Skeletal muscle tissue (tissue), 4 donors: ENCODE measurements around the gene HIVEP3. TPM values are rescaled to one million over a fixed set of nuclear protein-coding genes. Genes with fewer than 3 reads are reported as not detected.

Experiments
- H3K27ac ChIP-seq: one replicate; pipeline ENCODE4 v1.7.0; 2013; ENCODE audit warnings: mild to moderate bottlenecking, low read depth, low read length, inconsistent platforms
- H3K27me3 ChIP-seq, 3 donors: one replicate each; pipeline ENCODE4 v1.7.0; 2013; ENCODE audit warnings: low read length in 3 of 3; ENCODE audit not compliant: control insufficient read depth in 3 of 3, insufficient read depth in 3 of 3
- H3K36me3 ChIP-seq, 3 donors: one replicate each; pipeline ENCODE4 v1.7.0; 2013; ENCODE audit warnings: low read length in 3 of 3; ENCODE audit not compliant: control insufficient read depth in 3 of 3, insufficient read depth in 3 of 3
- H3K4me1 ChIP-seq, 3 donors: one replicate each; pipeline ENCODE4 v1.7.0; 2013; ENCODE audit warnings: low read length in 3 of 3, mild to moderate bottlenecking in 3 of 3; ENCODE audit not compliant: control insufficient read depth in 3 of 3, insufficient read depth in 3 of 3
- H3K4me3 ChIP-seq, 3 donors: one replicate each; pipeline ENCODE4 v1.7.0; 2013; ENCODE audit warnings: low read length in 3 of 3
- H3K9ac ChIP-seq, 3 donors: one replicate each; pipeline ENCODE4 v1.7.0; 2013; ENCODE audit warnings: low read length in 3 of 3, mild to moderate bottlenecking in 3 of 3, moderate library complexity in 2 of 3, low read depth in 1 of 3
- H3K9me3 ChIP-seq, 3 donors: one replicate each; pipeline ENCODE4 v1.7.0; 2013; ENCODE audit warnings: low read length in 3 of 3; ENCODE audit not compliant: control insufficient read depth in 3 of 3
- total RNA-seq: library from RNA; depleted of rRNA; stranded (reverse); fragments of >200 nt; gene quantifications from one replicate; pipeline ENCODE4 v1.2.3, GENCODE V29; 2014
- donor health status: Osteomylitis.

Gene HIVEP3
- total RNA-seq, 1 donor from 2014 or later: 0.52 TPM

DNA sequence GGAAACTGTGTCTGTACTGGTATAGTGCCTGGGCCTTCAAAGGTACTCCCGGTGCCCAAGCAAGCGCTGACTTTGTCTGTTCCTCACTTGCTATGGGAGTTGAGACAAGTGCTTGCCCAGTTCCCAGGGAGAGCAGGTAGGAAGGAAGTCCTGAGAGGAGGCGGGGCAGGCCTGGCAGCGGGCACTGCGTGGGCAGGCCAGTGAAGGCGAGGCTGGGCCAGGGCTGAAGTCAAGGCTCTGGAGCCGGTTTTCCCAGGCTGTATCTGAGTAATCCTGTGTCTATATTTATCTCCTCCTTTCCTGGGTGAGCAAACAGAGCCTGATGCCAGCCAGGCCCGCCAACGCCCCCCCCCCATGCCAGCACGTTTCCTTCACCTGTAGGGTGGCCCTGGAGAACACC lies 418.3 kb downstream of the HIVEP3 start:
- H3K4me1 ChIP-seq: peaks cover 57 to 86% (median 81%) of the 10 kb centered on the region in 3 donors
- peak overlapping the region; percentile 83 for H3K27ac ChIP-seq
- H3K36me3 ChIP-seq: no peaks in the 10 kb centered on the region
- no peaks in the 10 kb centered on the region for H3K9me3 ChIP-seq
- peak overlapping the region; percentile 33 to 72 (median 40) for H3K9ac ChIP-seq
- no peak overlapping the region for H3K4me3 ChIP-seq
- H3K27me3 ChIP-seq: no peaks in the 10 kb centered on the region

DNA sequence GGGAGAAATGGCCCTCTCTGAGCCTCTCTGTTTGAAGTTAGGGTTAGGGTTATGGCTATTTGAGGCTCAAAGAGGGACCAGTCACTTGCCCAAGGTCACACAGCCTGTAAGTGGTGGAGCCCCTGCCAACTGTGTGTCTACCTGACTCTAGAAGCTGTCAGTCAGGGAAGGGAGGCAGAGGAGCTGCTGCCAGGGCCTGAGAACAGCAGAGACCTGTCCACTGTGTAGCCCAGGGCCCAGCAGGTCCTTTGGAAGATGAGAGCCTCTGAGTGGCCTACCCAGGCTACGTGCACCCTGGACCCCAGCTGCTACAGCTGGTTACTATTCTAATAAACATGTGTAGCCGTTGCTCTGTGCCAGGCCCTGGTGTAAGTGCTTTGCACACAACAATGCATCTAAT lies 419.1 kb downstream of the HIVEP3 start:
- peak overlapping the region; percentile 2 to 62 (median 40) for H3K9ac ChIP-seq
- no peaks in the 10 kb centered on the region for H3K36me3 ChIP-seq
- no peaks in the 10 kb centered on the region for H3K27me3 ChIP-seq
- H3K27ac ChIP-seq: peak overlapping the region; percentile 67
- no peak overlapping the region for H3K4me3 ChIP-seq
- H3K4me1 ChIP-seq: peaks cover 57 to 90% (median 81%) of the 10 kb centered on the region in 3 donors
- H3K9me3 ChIP-seq: no peaks in the 10 kb centered on the region

DNA sequence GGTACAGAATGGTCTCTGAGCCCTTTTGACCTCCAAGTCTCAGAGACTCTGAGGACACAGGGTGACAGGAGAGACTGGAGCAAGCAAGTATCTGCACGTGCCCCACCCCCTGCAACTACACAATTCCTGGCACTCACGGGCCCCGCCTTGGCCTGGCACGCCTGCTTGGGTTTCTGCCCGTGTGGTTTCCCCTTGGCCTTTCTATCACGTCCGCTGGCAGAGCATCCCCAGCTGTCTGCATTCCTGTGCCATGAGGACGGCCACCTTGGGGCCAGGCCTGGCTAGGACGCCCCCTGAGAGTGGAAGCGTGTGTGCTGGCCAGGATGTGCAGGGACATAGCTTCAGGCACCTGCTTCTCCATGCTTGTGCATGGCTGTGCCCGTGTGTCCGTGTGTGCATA lies 419.9 kb downstream of the HIVEP3 start:
- H3K27ac ChIP-seq: peak overlapping the region; percentile 67
- H3K9ac ChIP-seq: peak overlapping the region in 2 of 3 donors; percentile 43 to 62
- no peaks in the 10 kb centered on the region for H3K9me3 ChIP-seq
- H3K36me3 ChIP-seq: no peaks in the 10 kb centered on the region
- H3K27me3 ChIP-seq: no peaks in the 10 kb centered on the region
- H3K4me1 ChIP-seq: peaks cover 57 to 83% (median 76%) of the 10 kb centered on the region in 3 donors
- H3K4me3 ChIP-seq: peak overlapping the region in 2 of 3 donors; percentile 7 to 13

DNA sequence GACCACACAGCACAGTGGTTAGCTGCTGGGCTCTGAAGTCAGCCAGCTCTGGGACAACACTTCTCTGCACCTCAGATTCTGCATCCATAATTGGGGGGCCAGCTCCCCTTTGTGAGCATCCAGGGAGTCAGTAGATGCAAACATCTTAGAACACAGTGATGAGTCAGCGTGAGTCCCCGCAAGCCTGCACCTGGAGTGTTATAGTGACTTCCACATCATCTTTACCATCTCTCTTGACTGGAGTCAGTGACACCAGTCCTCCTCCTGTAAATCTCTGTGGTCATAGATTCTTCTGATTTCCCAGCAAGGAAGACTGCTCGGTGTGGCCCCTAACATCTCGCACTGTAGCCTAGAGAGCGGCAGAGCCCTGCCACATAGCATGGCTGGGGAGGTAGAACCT lies 420.3 kb downstream of the HIVEP3 start:
- no peaks in the 10 kb centered on the region for H3K9me3 ChIP-seq

DNA sequence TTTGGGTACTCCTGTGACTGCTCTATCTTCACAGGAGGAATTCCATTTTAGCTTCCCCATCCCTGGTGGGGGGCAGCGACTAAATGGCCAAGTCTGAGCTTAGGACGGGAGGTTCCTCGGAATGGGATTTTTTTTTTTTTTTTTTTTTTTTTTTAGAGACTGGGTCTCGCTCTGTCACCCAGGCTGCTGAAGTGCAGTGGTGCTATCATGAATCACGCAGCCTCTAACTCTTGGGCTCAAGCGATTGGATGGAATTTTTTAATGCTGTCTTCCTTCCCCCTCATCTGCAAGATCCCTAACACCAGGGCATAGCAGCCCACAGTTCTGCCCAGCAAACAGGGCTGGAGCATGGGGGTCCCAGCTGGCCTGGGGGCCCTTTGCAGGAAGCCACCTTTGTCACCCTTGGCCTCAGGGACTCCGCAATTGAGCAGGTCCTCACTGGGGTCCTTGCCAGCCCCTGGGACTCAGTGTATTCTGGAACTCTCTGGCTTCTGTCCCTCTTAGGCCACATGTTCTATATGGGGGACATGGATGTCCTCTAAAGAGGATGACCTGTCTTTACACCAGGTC lies 421.2 kb downstream of the HIVEP3 start:
- Histone ChIP-seq H3K36me3 (no peaks in the 10 kb centered on the region), H3K4me3 (no peak overlapping the region), H3K4me1 (peaks cover 49 to 70% (median 63%) of the 10 kb centered on the region in 3 donors), H3K9me3 (no peaks in the 10 kb centered on the region), H3K27ac (peak overlapping the region; percentile 80), H3K9ac (no peak overlapping the region), H3K27me3 (no peaks in the 10 kb centered on the region)

More for the DNA sequence above, 420.3 kb downstream of the HIVEP3 start:
- Histone ChIP-seq H3K4me1 (peaks cover 57 to 79% (median 72%) of the 10 kb centered on the region in 3 donors), H3K9ac (peak overlapping the region; percentile 10 to 57 (median 34)), H3K27ac (peak overlapping the region; percentile 67), H3K36me3 (no peaks in the 10 kb centered on the region), H3K4me3 (peak overlapping the region in 1 of 3 donors; percentile 13), H3K27me3 (no peaks in the 10 kb centered on the region)

DNA sequence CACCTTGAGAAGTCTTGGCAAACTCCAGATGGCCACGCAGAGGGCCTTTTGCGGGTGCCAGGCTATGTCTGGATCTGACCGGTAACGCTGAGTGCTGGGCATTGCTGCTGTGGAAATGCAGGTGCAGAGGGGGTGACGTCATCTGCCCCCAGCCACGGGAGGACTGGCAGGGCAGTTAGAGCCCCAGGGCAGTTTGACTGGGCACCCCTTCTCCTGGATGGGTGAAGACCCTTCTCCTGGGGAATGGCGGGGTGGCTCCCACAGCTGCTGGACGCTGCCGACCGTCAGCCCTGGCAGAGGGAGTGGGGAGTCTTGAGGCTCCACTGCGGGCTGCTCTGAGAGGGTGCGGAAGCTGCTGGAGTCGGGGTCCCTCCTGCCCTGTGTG lies 421.7 kb downstream of the HIVEP3 start:
- peaks cover 44 to 65% (median 58%) of the 10 kb centered on the region in 3 donors for H3K4me1 ChIP-seq

DNA sequence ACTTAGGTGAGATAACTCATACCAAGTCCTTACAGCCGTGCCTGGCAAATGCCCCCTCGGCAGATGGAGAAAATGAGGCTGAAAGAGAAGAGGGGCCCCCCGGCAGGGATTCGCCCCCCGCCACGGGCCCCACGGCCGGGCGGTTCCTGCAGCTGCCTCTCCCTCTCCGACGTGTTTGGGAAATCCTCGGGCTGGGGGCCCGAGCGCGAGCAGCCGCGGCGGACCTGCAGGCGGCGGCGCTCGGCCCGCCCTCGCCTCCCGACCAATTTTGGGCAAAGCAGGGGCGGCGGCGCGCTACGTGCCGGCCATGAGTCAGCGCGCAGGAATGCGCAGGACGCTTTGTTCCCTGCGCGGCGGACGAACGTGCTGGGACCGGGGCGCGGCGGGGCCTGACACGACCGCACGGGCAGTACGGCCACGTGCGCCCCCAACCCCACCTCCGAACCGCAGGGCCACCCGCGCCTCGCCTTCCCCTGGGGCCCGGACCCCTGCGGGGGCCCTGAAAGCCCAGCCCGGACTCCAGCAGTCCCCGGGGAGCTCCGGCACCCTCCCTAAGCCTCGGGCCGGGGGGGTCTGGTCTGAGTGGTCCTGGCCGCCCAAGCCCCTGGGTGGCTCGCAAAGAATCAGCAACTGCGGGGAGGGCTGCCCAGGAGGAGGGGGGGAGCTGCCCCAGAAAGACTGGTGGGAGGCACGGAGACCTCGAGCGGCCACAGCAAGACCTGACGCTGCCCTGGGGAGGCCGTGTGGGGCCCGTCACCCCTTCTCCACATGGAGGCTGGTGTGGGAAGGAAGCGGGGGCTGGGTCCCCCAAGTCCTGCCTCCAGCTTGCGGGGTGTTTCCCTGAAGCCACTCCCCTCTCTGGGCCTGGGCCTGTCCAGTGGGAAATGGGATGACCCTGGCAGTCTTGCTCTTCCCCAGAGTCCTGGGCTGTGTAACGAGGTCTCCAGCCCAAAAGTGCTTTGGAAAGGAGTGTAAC lies 422.4 kb downstream of the HIVEP3 start:
- H3K4me1 ChIP-seq: peaks cover 39 to 60% (median 54%) of the 10 kb centered on the region in 3 donors
- no peaks in the 10 kb centered on the region for H3K9me3 ChIP-seq
- H3K27ac ChIP-seq: peak overlapping the region; percentile 80
- H3K36me3 ChIP-seq: no peaks in the 10 kb centered on the region
- peak overlapping the region; percentile 40 to 63 (median 54) for H3K4me3 ChIP-seq
- no peaks in the 10 kb centered on the region for H3K27me3 ChIP-seq
- H3K9ac ChIP-seq: peak overlapping the region; percentile 65 to 82 (median 74)

More for the DNA sequence above, 421.7 kb downstream of the HIVEP3 start:
- H3K27ac ChIP-seq: peak overlapping the region; percentile 80
- H3K36me3 ChIP-seq: no peaks in the 10 kb centered on the region
- peak overlapping the region in 1 of 3 donors; percentile 40 for H3K4me3 ChIP-seq
- H3K27me3 ChIP-seq: no peaks in the 10 kb centered on the region
- H3K9ac ChIP-seq: peak overlapping the region in 1 of 3 donors; percentile 82
- no peaks in the 10 kb centered on the region for H3K9me3 ChIP-seq

DNA sequence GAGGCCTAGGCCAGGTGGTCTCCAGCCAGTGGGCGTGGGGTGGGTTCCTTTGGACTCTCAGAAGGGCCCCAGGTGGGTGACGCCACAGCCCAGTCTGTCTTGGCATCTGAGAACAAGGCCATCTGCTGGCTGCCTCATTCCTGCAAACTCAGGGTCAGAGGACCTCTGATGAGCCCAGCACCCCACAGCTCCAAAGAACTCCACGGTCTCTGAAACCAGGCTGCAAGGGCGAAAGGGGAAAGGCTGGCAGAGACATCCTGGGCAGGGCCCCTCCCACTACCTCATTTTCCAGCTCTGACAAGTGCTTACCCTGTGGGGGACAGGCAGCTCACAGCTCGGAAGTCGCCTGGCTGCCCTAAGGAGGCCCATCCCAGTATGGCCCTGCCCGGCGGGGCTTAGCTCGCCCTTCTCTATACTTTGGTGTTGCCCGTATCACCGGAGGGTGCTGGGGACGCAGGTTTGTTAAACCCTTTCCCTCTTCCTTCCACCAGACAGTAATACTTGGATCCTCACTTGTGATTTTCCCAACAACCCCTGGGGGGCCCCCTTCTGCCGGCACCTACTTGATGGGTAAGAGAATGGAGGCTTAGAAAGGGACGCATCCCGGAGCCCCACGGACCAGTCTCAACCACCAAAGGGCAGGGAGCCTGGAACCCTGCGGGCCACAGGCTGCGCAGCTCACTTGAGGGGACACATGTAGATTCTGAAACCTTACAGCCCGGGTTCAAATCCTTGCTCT lies 423.3 kb downstream of the HIVEP3 start:
- peak overlapping the region in 2 of 3 donors; percentile 54 to 63 for H3K4me3 ChIP-seq
- peak overlapping the region in 2 of 3 donors; percentile 74 to 82 for H3K9ac ChIP-seq
- H3K36me3 ChIP-seq: no peaks in the 10 kb centered on the region
- H3K4me1 ChIP-seq: peaks cover 29 to 50% (median 44%) of the 10 kb centered on the region in 3 donors
- H3K27ac ChIP-seq: peak overlapping the region; percentile 80
- H3K27me3 ChIP-seq: no peaks in the 10 kb centered on the region
- H3K9me3 ChIP-seq: no peaks in the 10 kb centered on the region

DNA sequence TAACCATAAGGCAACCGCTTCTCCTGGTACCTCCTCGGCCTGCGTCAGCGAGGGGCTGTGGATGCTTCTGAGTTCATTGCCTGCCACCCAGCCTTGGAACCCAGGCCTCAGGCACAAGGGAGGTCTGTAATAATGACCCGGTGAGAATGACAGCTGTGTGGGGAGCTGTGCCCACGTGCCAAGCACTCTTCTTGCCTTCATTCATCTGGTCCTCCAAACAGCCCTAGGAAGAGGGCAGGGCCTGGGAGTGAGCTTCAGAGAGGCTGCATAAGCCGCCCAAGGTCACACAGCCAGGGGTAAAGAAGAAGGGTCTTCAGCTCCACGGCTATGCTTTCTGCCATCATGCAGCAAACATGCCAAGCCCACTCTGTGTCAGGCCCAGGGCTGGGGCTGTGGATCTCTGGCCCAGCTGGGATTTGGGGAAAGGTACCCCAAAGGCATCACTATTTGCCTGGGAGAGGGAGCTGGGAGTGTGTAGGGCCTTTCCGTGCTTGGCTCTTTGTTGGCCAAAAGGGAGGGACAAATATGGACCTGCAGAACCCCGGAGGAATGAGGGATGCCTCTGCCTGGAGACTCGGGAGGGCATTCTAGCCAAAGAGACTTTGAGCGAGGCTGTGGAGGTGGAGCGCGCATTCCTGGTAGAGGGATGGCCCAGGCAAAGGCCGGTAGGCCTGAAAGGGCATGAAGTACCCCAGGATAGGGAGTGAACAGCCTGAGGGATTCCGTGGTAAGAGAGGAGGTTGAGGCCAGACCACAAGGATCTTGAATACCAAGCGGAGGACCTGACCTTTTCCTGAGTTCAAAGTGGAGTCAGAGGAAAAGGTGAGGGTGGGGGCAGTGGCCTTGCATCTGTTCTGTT lies 424.1 kb downstream of the HIVEP3 start:
- H3K27ac ChIP-seq: peak overlapping the region; percentile 80
- H3K9ac ChIP-seq: no peak overlapping the region
- H3K4me1 ChIP-seq: peaks cover 22 to 43% (median 36%) of the 10 kb centered on the region in 3 donors
- H3K4me3 ChIP-seq: no peak overlapping the region
- no peaks in the 10 kb centered on the region for H3K36me3 ChIP-seq
- no peaks in the 10 kb centered on the region for H3K27me3 ChIP-seq
- no peaks in the 10 kb centered on the region for H3K9me3 ChIP-seq
